Effector memory CD8-positive, alpha-beta T cell (primary cell): ENCODE results near the gene KLK3.
"Not testable (repeated sequence)": the region's sequence is repeated elsewhere in the genome, so short reads cannot be mapped to it uniquely, and the experiment has no call there.

Source experiments
- ATAC-seq: fragments of 150-1000 bp; cut with Tn5 transposase; replicated peaks from 2 replicates; pipeline ENCODE4 v1.10.0; 2021; ENCODE audit warnings: mild to moderate bottlenecking, moderate library complexity
- DNase-seq, 3 experiments: peaks; one replicate each; pipeline ENCODE4 v3.0.0; 2021
- H3K27ac Mint-ChIP-seq, 2 donors: one replicate each; pipeline ENCODE4 v1.8.0; 2022; ENCODE audit warnings: mild to moderate bottlenecking in 2 of 2, mixed read lengths in 2 of 2, moderate library complexity in 2 of 2
- H3K27me3 Mint-ChIP-seq, 2 donors: one replicate each; pipeline ENCODE4 v1.8.0; 2022; ENCODE audit warnings: mixed read lengths in 2 of 2
- H3K36me3 Mint-ChIP-seq: one replicate; pipeline ENCODE4 v1.8.0; 2022; ENCODE audit warnings: mild to moderate bottlenecking, moderate library complexity, mixed read lengths; ENCODE audit not compliant: insufficient read depth
- H3K4me1 Mint-ChIP-seq, 2 donors: one replicate each; pipeline ENCODE4 v1.8.0; 2022; ENCODE audit warnings: low read depth in 2 of 2, mixed read lengths in 2 of 2
- H3K4me3 Mint-ChIP-seq, 2 donors: one replicate each; pipeline ENCODE4 v1.8.0; 2022; ENCODE audit warnings: mild to moderate bottlenecking in 2 of 2, mixed read lengths in 2 of 2, moderate library complexity in 2 of 2
- H3K9me3 Mint-ChIP-seq, 2 donors: one replicate each; pipeline ENCODE4 v1.8.0; 2022; ENCODE audit warnings: mixed read lengths in 2 of 2

Gene KLK3

DNA sequence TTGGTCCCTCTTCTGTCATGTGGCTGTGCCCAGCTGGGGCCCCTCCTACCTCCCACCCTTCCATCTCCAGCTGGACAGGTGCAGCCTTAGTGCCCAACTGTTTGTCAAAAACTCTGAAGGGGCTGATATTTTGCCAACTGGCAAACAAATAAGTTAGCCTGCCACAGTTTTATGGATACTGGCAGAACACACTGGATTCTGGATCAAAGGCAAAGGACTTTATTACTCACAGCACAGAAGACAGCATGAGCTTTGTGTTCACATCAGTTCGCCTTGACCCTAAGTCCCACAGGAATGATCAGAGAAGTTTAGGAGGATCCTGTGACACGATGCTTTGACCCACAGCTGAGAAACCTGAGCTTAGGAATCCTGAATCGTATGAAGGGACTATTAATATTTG is 34.9 kb downstream of the KLK3 start:
- H3K4me3 Mint-ChIP-seq = no peak overlapping the region
- no peak overlapping the region for H3K27ac Mint-ChIP-seq
- peaks cover 54 to 75% of the 10 kb centered on the region in 2 donors for H3K27me3 Mint-ChIP-seq
- peaks cover 0 to 1% of the 10 kb centered on the region in 2 donors for H3K9me3 Mint-ChIP-seq
- no peak for ATAC-seq
- no peaks in the 10 kb centered on the region for H3K36me3 Mint-ChIP-seq
- no peaks in the 10 kb centered on the region for H3K4me1 Mint-ChIP-seq
- DNase-seq = no peak

DNA sequence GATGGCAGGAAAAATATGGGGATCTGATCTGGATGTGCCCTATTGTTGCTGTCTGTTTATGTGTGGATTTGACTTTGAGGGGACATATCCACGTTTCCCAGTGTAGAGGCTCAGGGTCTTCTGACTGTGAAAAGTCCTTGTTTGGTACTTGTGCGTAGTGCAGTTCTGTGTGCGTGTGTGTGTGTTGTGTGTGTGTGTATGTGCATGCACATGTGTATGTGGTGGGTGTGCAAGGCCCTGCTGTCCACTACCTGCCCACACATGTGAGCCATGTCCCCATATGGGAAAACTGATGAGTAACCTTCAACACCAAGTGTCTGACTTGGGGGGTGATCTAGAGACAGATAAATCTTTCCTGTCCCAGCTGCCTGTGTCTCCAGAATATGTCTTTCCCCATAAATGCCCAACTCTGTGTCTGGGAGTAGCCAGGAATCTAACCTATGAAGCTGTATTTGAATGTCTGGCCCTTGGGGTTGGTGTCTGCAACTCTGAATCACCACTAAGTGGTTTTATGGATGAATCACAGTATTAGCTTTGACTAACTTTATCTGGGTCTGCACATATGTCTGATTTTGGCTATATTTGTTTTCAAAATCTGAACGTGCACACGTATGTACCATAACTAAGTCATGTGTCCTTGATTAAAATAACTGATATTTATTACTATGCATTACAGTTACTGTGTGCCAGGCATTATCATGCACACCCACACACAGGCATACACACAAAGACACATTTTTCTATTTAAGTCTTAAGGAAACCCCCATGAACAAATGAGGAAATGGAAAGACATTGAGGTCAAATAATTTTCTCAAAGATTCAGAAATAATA is 35.9 kb downstream of the KLK3 start:
- no peak for ATAC-seq
- no peak for DNase-seq
- Mint-ChIP-seq H3K27ac (no peak overlapping the region), H3K27me3 (peaks cover 50 to 75% of the 10 kb centered on the region in 2 donors), H3K9me3 (peaks cover 3 to 9% of the 10 kb centered on the region in 2 donors), H3K4me1 (no peaks in the 10 kb centered on the region), H3K36me3 (no peaks in the 10 kb centered on the region), H3K4me3 (no peak overlapping the region)

DNA sequence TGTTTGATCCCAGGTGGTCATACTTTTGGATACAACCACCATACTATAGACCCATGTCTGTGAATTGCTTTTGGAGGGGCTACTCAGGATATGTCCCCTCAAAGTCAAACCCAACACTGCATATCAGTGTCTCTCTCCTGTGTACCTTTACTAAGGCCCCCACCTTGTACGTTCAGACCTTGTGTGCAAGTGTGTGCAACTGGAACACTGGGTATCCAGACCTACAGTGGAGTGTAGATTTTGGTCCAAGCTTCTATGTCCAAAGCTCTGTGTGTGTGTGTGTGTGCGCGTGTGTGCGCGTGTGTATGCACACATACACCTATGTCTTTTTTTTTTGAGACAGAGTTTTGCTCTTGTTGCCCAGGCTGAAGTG is 36.5 kb downstream of the KLK3 start:
- DNase-seq (no peak), ATAC-seq (no peak)
- Mint-ChIP-seq H3K27ac (no peak overlapping the region), H3K9me3 (peaks cover 3 to 9% of the 10 kb centered on the region in 2 donors), H3K4me1 (no peaks in the 10 kb centered on the region), H3K4me3 (no peak overlapping the region), H3K27me3 (peaks cover 45 to 70% of the 10 kb centered on the region in 2 donors), H3K36me3 (no peaks in the 10 kb centered on the region)

DNA sequence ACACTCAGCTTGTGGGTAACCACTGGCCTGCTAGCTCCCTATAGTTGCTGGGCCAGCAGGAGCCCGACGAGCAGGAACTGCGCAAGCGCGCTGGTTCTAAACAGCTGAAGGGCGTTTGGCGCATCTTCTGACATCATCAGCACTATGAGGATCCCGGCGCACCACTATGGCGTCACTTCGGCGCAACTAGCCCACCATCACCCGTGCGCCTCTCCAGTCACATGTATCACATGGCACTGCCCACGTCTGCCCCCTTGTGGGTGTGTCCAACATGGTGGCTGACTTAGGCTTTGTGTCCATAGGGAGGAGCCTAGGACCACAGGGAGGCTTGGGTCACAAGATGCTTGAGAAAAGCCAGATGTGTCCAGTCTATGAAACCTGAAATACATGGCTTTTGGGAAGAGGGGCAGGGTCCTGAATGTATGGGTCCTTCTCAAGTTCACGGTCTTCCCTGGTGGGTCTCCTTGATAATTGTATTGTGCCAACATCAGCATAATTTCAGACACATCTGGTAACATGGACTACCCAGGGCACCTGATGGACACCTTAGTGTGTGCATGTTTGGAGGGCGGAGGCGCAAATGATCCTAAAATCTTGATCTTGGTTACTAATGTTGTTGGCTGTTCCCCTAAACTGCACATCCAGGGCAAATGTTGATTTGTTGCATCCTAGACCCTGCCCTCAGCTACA is 38.5 kb downstream of the KLK3 start:
- no peak for ATAC-seq
- Mint-ChIP-seq H3K27me3 (peaks cover 43 to 66% of the 10 kb centered on the region in 2 donors), H3K4me3 (no peak overlapping the region), H3K36me3 (no peaks in the 10 kb centered on the region), H3K27ac (no peak overlapping the region), H3K9me3 (peaks cover 3 to 9% of the 10 kb centered on the region in 2 donors), H3K4me1 (no peaks in the 10 kb centered on the region)
- no peak for DNase-seq

DNA sequence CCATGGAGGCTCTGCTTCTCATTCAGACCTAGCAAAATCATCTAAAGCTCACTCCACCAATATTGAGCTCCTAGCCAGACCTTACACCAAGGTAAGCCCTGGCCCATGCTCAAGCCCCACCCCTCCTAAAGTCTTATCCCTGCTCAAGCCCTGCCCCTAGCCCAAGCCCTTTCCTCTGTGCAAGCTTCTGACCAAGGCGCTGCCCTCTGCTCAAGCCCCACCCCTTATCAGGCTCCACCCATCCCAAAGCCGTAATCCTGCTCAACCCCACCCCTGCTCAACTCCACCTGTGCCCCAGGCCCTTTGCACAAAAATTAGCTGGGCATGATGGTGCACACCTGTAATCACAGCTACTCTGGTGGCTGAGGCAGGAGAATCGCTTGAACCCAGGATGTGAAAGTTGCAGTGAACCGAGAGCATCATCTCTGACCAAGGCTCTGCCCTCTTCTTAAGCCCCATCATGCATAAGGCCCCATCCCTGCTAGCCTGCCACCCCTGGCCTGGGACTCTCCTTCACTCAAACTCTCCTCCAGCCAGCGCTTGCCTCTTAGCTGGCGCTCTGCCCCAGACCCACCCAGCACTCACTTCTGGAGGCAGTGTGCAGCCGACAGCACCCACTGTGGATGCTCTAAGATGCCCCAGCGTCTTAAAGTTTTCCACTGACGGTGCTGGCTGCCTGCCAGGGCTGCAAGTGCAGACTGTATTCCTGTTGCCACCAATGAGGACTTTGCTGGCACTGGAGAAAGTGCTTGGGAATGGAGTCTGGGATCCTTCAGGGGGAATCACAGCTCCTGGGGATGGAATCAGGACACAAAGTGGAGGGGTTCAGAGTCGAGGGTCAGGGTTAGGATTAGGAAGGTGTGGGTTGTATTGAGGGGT is 40.0 kb downstream of the KLK3 start:
- Mint-ChIP-seq H3K27me3 (peaks cover 35 to 61% of the 10 kb centered on the region in 2 donors), H3K9me3 (peaks cover 3 to 9% of the 10 kb centered on the region in 2 donors), H3K36me3 (no peaks in the 10 kb centered on the region), H3K27ac (no peak overlapping the region), H3K4me1 (no peaks in the 10 kb centered on the region), H3K4me3 (no peak overlapping the region)
- ATAC-seq (no peak), DNase-seq (no peak)

DNA sequence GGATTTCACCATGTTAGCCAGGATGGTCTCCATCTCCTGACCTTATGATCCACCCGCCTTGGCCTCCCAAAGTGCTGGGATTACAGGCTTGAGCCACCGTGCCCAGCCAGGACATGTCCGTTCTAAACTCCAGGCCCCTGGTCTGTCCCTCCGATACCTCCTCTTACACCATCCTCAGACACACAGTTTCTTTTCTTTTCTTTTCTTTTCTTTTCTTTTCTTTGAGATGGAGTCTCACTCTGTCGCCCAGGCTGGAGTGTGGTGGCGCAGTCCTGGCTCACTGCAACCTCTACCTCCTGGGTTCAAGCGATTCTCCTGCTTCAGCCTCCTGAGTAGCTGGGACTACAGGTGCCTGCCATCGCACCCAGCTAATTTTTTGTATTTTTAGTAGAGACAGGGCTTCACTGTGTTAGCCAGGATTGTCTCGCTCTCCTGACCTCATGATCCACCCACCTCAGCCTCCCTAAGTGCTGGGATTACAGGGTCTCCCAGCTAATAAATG is 41.4 kb downstream of the KLK3 start:
- peaks cover 35 to 67% of the 10 kb centered on the region in 2 donors for H3K27me3 Mint-ChIP-seq
- not testable (repeated sequence) for H3K27ac Mint-ChIP-seq, H3K4me3 Mint-ChIP-seq, ATAC-seq, H3K36me3 Mint-ChIP-seq, H3K9me3 Mint-ChIP-seq, H3K4me1 Mint-ChIP-seq, DNase-seq

DNA sequence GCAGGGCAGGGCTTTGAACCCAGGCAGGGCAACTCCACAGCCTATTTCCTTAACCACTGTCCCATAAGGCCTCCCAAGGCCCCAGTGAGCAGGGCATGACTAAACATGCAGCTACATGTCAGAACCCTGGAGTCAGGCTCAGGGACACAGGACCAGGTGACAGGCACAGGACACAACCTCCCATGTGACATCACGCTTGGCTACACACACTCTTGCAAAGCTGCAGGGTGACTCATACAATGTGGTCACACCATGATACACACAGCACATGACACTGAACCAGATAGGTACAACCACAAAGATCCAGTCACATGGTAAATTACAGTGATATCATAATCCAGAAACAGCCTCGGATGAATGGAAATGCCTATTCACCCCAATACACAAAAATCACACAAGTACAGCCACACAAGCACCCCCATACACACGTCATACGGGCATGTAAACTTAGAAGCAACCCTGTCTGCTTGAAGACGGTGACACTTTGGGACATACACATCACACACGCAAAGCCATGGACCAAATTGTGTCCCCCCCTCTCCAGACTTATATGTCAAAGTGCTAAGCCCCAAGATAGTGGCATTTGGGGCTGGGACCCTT is 42.0 kb downstream of the KLK3 start:
- peaks cover 35 to 63% of the 10 kb centered on the region in 2 donors for H3K27me3 Mint-ChIP-seq
- H3K4me1 Mint-ChIP-seq = no peaks in the 10 kb centered on the region
- ATAC-seq (peak; percentile 33), DNase-seq (no peak)
- H3K36me3 Mint-ChIP-seq = no peaks in the 10 kb centered on the region
- no peak overlapping the region for H3K27ac Mint-ChIP-seq
- H3K4me3 Mint-ChIP-seq = no peak overlapping the region
- peaks cover 3 to 9% of the 10 kb centered on the region in 2 donors for H3K9me3 Mint-ChIP-seq

DNA sequence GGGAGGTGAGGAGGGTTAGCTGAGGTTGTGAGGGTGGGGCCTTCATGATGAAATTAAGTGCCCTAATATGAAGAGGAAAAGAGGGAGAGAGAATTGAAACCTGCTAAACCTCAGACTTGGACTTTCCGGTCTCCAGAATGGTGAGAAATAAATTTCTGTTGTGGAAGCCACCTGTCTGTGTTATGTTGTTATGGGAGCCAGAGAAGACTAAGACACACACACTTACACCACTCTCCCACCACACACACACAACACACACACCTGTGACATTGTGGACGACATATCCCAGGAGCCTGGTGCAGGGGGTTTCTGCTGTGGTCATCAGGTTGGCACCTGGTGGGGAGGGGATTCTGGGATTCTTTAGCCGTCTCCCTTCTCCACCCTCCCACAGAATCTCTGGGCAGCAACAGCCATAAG is 42.5 kb downstream of the KLK3 start:
- H3K4me1 Mint-ChIP-seq = no peaks in the 10 kb centered on the region
- no peak for ATAC-seq

DNA sequence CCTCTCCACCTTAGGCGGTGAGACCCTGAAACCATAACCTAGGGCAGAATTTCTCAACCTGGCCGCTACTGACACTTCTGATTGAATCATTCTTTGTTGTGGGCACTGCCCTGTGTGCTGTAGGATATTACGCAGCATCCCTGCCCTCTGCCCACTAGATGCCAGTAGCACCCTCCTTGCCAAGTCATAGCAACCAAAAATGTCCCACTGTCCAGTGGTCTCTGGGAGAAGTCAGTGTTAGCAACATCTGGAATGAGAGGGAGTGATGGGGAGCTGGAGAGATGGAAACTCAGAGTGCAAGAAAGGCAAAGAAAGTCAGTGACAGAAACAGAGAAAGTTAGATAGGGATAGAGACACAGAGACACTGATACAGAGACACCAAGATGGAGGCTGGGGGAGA is 42.9 kb downstream of the KLK3 start:
- H3K4me3 Mint-ChIP-seq = no peak overlapping the region
- peaks cover 27 to 53% of the 10 kb centered on the region in 2 donors for H3K27me3 Mint-ChIP-seq
- H3K27ac Mint-ChIP-seq = no peak overlapping the region

More for the DNA sequence above, 42.5 kb downstream of the KLK3 start:
- peaks cover 31 to 58% of the 10 kb centered on the region in 2 donors for H3K27me3 Mint-ChIP-seq
- peaks cover 3 to 9% of the 10 kb centered on the region in 2 donors for H3K9me3 Mint-ChIP-seq
- no peak overlapping the region for H3K4me3 Mint-ChIP-seq
- no peak for DNase-seq
- no peak overlapping the region for H3K27ac Mint-ChIP-seq
- no peaks in the 10 kb centered on the region for H3K36me3 Mint-ChIP-seq

DNA sequence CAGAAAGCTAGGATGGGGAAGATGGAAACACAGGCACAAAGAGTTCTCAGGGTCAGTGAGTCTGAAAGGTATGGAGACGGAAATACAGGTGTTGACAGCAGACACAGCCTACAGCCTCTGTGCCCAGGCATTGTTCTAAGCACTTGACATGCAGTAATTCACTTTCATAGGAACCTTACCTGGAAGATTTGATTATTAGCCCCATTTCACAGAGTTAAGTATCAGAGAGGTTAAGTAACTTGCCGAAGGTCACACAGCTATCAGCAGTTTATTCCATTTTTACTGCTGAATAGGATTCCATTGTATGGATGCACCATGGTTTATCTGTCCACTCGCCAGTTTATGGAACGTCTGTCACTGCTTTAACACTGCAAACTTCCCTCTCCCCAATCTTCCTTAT is 43.3 kb downstream of the KLK3 start:
- H3K36me3 Mint-ChIP-seq = no peaks in the 10 kb centered on the region
- no peak overlapping the region for H3K4me3 Mint-ChIP-seq
- ATAC-seq = no peak
- no peak overlapping the region for H3K27ac Mint-ChIP-seq
- H3K27me3 Mint-ChIP-seq = peaks cover 27 to 51% of the 10 kb centered on the region in 2 donors
- no peaks in the 10 kb centered on the region for H3K4me1 Mint-ChIP-seq
- peaks cover 3 to 9% of the 10 kb centered on the region in 2 donors for H3K9me3 Mint-ChIP-seq
- no peak for DNase-seq

More for the DNA sequence above, 42.9 kb downstream of the KLK3 start:
- Mint-ChIP-seq H3K9me3 (peaks cover 3 to 9% of the 10 kb centered on the region in 2 donors), H3K36me3 (no peaks in the 10 kb centered on the region), H3K4me1 (no peaks in the 10 kb centered on the region)
- DNase-seq (no peak), ATAC-seq (no peak)

DNA sequence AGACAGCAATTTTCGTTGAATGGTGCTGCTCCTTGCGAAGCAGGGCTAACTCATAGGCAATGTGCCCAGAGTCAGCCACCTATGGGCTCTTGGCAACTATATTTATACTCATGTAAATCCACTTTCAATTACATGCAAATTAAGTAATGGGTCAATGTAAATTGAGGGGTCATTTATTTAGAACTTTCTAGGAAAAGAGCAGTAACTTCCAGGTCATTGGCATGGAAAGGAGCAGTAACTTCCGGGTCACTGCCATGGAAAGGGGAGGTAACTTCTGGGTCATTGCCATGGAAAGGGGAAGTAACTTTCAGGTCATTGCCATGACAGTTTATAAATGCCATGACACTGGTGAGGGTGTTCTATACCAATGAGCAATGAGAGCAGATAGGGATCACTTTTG is 44.9 kb downstream of the KLK3 start:
- Mint-ChIP-seq H3K4me1 (no peaks in the 10 kb centered on the region), H3K27ac (no peak overlapping the region)

DNA sequence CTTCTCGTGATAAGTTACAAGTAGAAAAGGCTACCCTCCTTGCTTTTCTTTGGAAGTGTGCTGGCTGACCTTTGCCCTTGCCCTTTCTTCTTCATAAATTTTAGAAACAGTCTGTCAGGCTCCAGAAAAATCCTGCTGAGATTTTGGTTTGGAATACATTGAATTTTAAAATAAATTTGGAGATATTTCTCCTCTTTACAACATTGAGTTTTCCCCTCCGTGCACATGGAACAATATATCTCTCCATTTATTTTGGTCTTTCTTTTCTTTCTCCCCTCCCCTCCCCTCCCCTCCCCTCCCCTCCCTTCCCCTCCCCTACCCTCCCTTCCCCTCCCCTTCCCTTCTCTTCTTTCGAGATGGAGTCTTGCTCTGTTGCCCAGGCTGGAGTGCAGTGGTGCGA is 47.9 kb downstream of the KLK3 start:
- H3K27me3 Mint-ChIP-seq = peaks cover 22 to 28% of the 10 kb centered on the region in 2 donors

More for the DNA sequence above, 44.9 kb downstream of the KLK3 start:
- Mint-ChIP-seq H3K27me3 (peaks cover 28 to 49% of the 10 kb centered on the region in 2 donors), H3K36me3 (peaks cover 3% of the 10 kb centered on the region), H3K4me3 (no peak overlapping the region), H3K9me3 (peaks cover 3 to 9% of the 10 kb centered on the region in 2 donors)
- ATAC-seq = no peak
- DNase-seq = no peak

DNA sequence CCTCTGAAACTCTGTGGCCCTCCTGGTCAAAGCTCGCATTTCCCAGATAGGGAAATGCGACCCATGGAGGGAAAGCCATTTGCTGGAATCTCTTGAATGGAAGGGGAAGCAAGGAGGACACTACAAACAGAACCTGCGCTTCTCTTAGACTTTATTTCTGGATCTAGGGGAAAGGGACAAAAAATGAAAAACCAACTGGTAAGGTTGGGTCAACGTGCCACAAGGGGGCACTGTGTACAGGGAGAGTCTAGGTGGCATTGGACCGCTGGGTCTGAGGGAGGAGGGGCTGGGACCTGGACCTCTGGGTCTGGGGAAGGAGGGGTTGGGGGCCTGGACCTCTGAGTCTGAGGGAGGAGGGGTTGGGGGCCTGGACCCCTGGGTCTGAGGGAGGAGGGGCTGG is 51.5 kb downstream of the KLK3 start:
- H3K4me1 Mint-ChIP-seq = peaks cover 4 to 8% of the 10 kb centered on the region in 2 donors
- H3K27ac Mint-ChIP-seq = no peak overlapping the region
- peaks cover 3% of the 10 kb centered on the region for H3K36me3 Mint-ChIP-seq
- ATAC-seq (no peak), DNase-seq (peak in 1 of 3 experiments; percentile 10)
- H3K27me3 Mint-ChIP-seq = peaks cover 9 to 18% of the 10 kb centered on the region in 2 donors
- no peaks in the 10 kb centered on the region for H3K9me3 Mint-ChIP-seq
- H3K4me3 Mint-ChIP-seq = no peak overlapping the region

More for the DNA sequence above, 47.9 kb downstream of the KLK3 start:
- DNase-seq (no peak), ATAC-seq (no peak)
- Mint-ChIP-seq H3K27ac (no peak overlapping the region), H3K36me3 (peaks cover 3% of the 10 kb centered on the region), H3K9me3 (no peaks in the 10 kb centered on the region), H3K4me3 (no peak overlapping the region), H3K4me1 (no peaks in the 10 kb centered on the region)
